ENCODE results near the gene ATP13A2. TPM values are rescaled to one million over a fixed set of nuclear protein-coding genes. Genes with fewer than 3 reads are reported as not detected.

ATP13A2 gene
- polyA plus RNA-seq, 1 donor (not counting 4 experiments of a cell fraction or from before 2014, with no cell fraction given) = 19.7 TPM

DNA sequence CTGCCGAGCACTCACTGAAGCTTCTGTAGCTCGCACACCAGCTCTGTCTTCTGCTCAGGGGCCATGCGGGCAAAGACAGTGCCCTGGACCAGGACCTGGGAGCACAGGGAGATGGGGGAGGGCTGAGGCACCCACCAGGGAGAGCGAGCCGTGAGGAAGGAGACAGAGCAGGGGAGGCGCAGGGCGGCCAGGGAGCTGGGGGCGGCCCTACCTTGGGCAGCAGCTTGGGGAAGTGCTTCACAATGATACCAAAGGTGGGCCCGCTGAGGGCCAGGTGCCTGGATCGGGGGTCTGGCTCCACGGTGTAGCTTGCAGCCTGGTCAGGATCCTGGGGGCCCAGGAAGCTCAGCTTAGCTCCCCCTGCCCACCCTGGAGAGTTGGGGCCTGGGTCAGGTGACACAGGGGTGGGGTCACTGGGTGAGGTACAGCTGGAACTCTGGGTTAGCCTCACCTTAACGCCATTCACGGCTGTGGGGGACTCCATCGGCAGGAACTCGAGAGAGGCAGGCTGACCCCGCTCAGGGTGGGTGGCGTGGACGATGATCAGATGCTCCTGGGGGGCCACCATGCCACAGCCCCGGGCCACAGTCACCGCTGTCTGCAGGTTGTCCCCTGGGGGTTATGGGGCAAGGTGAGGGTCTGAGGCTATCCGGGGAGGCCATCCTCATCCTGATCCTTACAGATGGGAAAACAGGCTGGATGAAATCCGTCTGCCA is 21.9 kb downstream of the ATP13A2 start:
- peaks cover 21 to 23% of the 10 kb centered on the region in 2 experiments for H3K36me3 ChIP-seq (ENCODE audit: control insufficient read depth in 2 of 2, extremely low read depth in 1 of 2, insufficient read depth in 2 of 2, low read length in 2 of 2)
- dilution Hi-C loops (cut with MboI; ENCODE audit: extremely low pct_ligation_motif_present, low sequenced_read_pairs) = no loop called here
- no peaks in the 10 kb centered on the region for H3K27me3 ChIP-seq (ENCODE audit: control insufficient read depth, extremely low read depth, insufficient read depth, low read length)

DNA sequence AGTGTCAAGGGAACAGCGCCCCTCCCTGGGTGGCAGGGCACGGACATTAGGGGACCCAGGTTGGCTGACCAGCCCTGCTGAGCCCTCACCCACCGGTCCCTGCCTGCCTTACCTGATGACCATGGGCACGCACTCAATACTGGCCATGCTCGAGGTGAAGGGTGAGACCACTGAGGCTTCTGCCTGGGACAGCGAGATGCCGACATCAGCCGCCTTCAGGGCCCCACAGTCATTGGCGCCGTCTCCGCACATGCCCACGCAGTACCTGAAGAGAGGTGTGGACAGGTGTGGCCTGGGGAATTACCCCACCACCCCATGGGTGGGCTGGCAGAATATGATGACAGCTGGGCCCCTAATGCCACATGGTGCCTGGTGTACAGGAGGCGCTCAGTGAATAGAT is 23.5 kb downstream of the ATP13A2 start:
- no peak overlapping the region for H3K4me3 ChIP-seq (ENCODE audit: control insufficient read depth in 2 of 3, extremely low read depth in 1 of 3, insufficient read depth in 2 of 3, low read depth in 1 of 3, low read length in 3 of 3)
- no peaks in the 10 kb centered on the region for H4K20me1 ChIP-seq (ENCODE audit: control insufficient read depth, extremely low read depth, insufficient read depth, low read length)
- H3K4me1 ChIP-seq (ENCODE audit: control insufficient read depth, extremely low read depth, insufficient read depth, low read length) = peaks cover 12% of the 10 kb centered on the region
- H3K9me1 ChIP-seq (ENCODE audit: control insufficient read depth, extremely low read depth, insufficient read depth, low read length) = no peaks in the 10 kb centered on the region
- H3K9me3 ChIP-seq (ENCODE audit: control insufficient read depth, low read depth, low read length) = no peaks in the 10 kb centered on the region
- dilution Hi-C loops (cut with MboI; ENCODE audit: extremely low pct_ligation_motif_present, low sequenced_read_pairs) = no loop called here
- H3K27me3 ChIP-seq (ENCODE audit: control insufficient read depth, extremely low read depth, insufficient read depth, low read length) = no peaks in the 10 kb centered on the region
- FAIRE-seq = no peak
- TF ChIP-seq, protein P1, sequence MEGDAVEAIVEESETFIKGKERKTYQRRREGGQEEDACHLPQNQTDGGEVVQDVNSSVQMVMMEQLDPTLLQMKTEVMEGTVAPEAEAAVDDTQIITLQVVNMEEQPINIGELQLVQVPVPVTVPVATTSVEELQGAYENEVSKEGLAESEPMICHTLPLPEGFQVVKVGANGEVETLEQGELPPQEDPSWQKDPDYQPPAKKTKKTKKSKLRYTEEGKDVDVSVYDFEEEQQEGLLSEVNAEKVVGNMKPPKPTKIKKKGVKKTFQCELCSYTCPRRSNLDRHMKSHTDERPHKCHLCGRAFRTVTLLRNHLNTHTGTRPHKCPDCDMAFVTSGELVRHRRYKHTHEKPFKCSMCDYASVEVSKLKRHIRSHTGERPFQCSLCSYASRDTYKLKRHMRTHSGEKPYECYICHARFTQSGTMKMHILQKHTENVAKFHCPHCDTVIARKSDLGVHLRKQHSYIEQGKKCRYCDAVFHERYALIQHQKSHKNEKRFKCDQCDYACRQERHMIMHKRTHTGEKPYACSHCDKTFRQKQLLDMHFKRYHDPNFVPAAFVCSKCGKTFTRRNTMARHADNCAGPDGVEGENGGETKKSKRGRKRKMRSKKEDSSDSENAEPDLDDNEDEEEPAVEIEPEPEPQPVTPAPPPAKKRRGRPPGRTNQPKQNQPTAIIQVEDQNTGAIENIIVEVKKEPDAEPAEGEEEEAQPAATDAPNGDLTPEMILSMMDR (optimal IDR thresholded peaks at IDR 0.05 in 1 of 3, IDR thresholded peaks at IDR 0.05 in 1 of 3, conservative IDR thresholded peaks at IDR 0.05 in 1 of 3; ENCODE audit: extremely low read depth in 1 of 3, insufficient read depth in 2 of 3, low read length in 3 of 3) = no peak
- TF ChIP-seq EZH2 (IDR thresholded peaks at IDR 0.05; ENCODE audit: low read length) = no peak
- DNase-seq (ENCODE audit: low read depth, low spot score) = no peak
- H3K79me2 ChIP-seq (ENCODE audit: control insufficient read depth, insufficient read depth, low read length) = no peaks in the 10 kb centered on the region
- no peak overlapping the region for H2AFZ ChIP-seq (ENCODE audit: control insufficient read depth, low read length)
- H3K27ac ChIP-seq (ENCODE audit: control insufficient read depth, insufficient read depth, low read length) = no peak overlapping the region
- no peak overlapping the region for H3K9ac ChIP-seq (ENCODE audit: control insufficient read depth, extremely low read depth, insufficient read depth, low read length)
- H3K36me3 ChIP-seq (ENCODE audit: control insufficient read depth in 2 of 2, extremely low read depth in 1 of 2, insufficient read depth in 2 of 2, low read length in 2 of 2) = peaks cover 19 to 23% of the 10 kb centered on the region in 2 experiments
- H3K4me2 ChIP-seq (ENCODE audit: control insufficient read depth, extremely low read depth, insufficient read depth, low read depth, low read length) = no peak overlapping the region

More for the DNA sequence above, 21.9 kb downstream of the ATP13A2 start:
- H3K9me1 ChIP-seq (ENCODE audit: control insufficient read depth, extremely low read depth, insufficient read depth, low read length) = no peaks in the 10 kb centered on the region
- H3K9ac ChIP-seq (ENCODE audit: control insufficient read depth, extremely low read depth, insufficient read depth, low read length) = no peak overlapping the region
- no peak overlapping the region for H2AFZ ChIP-seq (ENCODE audit: control insufficient read depth, low read length)
- H3K4me3 ChIP-seq (ENCODE audit: control insufficient read depth in 2 of 3, extremely low read depth in 1 of 3, insufficient read depth in 2 of 3, low read depth in 1 of 3, low read length in 3 of 3) = no peak overlapping the region
- H3K4me1 ChIP-seq (ENCODE audit: control insufficient read depth, extremely low read depth, insufficient read depth, low read length) = peaks cover 5% of the 10 kb centered on the region
- no peaks in the 10 kb centered on the region for H3K79me2 ChIP-seq (ENCODE audit: control insufficient read depth, insufficient read depth, low read length)
- H3K4me2 ChIP-seq (ENCODE audit: control insufficient read depth, extremely low read depth, insufficient read depth, low read depth, low read length) = no peak overlapping the region
- no peaks in the 10 kb centered on the region for H3K9me3 ChIP-seq (ENCODE audit: control insufficient read depth, low read depth, low read length)
- TF ChIP-seq, protein P1 (optimal IDR thresholded peaks at IDR 0.05 in 1 of 3, IDR thresholded peaks at IDR 0.05 in 1 of 3, conservative IDR thresholded peaks at IDR 0.05 in 1 of 3; ENCODE audit: extremely low read depth in 1 of 3, insufficient read depth in 2 of 3, low read length in 3 of 3) = no peak
- H3K27ac ChIP-seq (ENCODE audit: control insufficient read depth, insufficient read depth, low read length) = no peak overlapping the region
- FAIRE-seq (no peak), DNase-seq (ENCODE audit: low read depth, low spot score) (no peak)
- no peaks in the 10 kb centered on the region for H4K20me1 ChIP-seq (ENCODE audit: control insufficient read depth, extremely low read depth, insufficient read depth, low read length)

All from keratinocyte (primary cell).